Dendritic cell treated with granulocyte-macrophage colony-stimulating factor and Interleukin-4, amounts not matched to agents 40 ng/mL and 50 ng/mL, for 4 days (primary cell): ENCODE measurements around the gene SLX9.

Experiments
- H3K27ac Mint-ChIP-seq: one replicate; pipeline ENCODE4 v1.8.0; 2022; ENCODE audit warnings: mild to moderate bottlenecking, mixed read lengths
- H3K27me3 Mint-ChIP-seq: one replicate; pipeline ENCODE4 v1.8.0; 2022; ENCODE audit warnings: mild to moderate bottlenecking, mixed read lengths
- H3K36me3 Mint-ChIP-seq: one replicate; pipeline ENCODE4 v1.8.0; 2022; ENCODE audit warnings: low read depth, mixed read lengths
- H3K4me1 Mint-ChIP-seq: one replicate; pipeline ENCODE4 v1.8.0; 2022; ENCODE audit warnings: low read depth, mixed read lengths
- H3K4me3 Mint-ChIP-seq: one replicate; pipeline ENCODE4 v1.8.0; 2022; ENCODE audit warnings: mild to moderate bottlenecking, moderate library complexity, mixed read lengths
- H3K9me3 Mint-ChIP-seq: one replicate; pipeline ENCODE4 v1.8.0; 2022; ENCODE audit warnings: mixed read lengths
- intact Hi-C: fragments of 100-400 bp; cut with micrococcal nuclease; formaldehyde crosslinking; loops from one replicate; pipeline ENCODE4 v1.15.0; 2022

SLX9 gene

GRCh38 chr21:44947111-44947929 is 7.5 kb downstream of the SLX9 start:
- intact Hi-C loops: no loop called here
- Mint-ChIP-seq H3K4me3 (no peak overlapping the region), H3K4me1 (peaks cover 17% of the 10 kb centered on the region), H3K9me3 (no peaks in the 10 kb centered on the region), H3K36me3 (peaks cover 85% of the 10 kb centered on the region), H3K27me3 (no peaks in the 10 kb centered on the region), H3K27ac (no peak overlapping the region)

DNA sequence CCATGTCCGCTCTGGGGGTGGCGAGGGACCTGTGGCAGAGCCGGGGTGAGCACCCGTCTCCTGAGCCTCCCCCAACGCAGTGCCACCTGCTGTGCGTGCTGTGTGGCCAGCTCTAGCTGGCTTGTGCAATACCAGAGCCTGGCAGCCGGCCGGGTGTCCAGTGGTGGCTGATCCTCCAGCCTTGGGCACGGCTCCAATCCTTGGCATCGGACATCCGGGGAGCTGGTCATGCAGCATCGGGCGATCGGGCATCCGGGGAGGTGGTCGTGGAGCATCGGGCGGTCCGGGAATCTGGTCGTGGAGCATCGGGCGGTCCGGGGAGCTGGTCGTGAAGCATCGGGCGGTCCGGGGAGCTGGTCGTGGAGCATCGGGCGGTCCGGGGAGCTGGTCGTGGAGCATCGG is 8.1 kb downstream of the SLX9 start:
- Mint-ChIP-seq H3K27me3 (no peaks in the 10 kb centered on the region), H3K27ac (no peak overlapping the region), H3K9me3 (no peaks in the 10 kb centered on the region), H3K4me1 (peaks cover 11% of the 10 kb centered on the region), H3K4me3 (no peak overlapping the region), H3K36me3 (peaks cover 89% of the 10 kb centered on the region)
- intact Hi-C loops: no loop called here

DNA sequence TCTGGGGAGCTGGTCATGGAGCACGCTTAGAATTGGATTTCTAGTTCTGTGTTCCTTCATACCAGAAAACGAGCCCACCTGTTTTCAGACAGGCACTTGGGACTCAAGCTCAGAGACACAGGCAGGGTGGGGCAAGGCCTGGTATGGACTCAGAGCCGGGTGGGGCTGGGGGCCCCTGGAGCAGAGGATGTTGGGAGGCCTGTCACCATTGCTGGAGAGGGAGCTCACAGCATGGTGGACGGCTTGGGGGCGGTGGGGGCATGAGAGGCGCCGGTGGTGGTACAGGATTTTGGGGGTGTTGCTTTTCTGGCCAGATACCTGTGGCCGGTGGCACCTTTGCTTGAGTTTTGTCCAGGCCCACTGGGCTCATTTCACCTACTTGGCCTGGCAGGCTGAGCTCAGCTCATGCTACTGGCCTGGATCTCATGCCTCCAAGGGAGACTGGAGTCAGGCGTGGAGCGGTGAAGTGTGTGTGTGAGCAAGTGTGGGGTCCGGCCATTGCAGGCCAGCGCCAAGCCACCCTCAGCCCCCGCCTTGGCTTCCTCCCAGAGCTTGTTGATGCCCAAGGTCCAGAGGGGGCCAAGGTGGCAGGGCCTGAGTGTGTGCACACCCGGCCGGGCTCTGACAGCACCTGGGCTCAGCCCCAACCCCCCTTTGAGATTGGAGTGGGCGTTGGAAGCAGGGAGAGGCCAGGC is 8.7 kb downstream of the SLX9 start:
- H3K36me3 Mint-ChIP-seq: peaks cover 89% of the 10 kb centered on the region
- no peak overlapping the region for H3K27ac Mint-ChIP-seq
- no peak overlapping the region for H3K4me3 Mint-ChIP-seq
- H3K4me1 Mint-ChIP-seq: peaks cover 5% of the 10 kb centered on the region
- H3K27me3 Mint-ChIP-seq: no peaks in the 10 kb centered on the region
- intact Hi-C loops: loop anchor here (1.0 kb wide), 2 partner anchors 180 to 189 kb away; no protein-coding TSS in a partner anchor
- no peaks in the 10 kb centered on the region for H3K9me3 Mint-ChIP-seq

- no peaks in the 10 kb centered on the region for H3K9me3 Mint-ChIP-seq
- no peak overlapping the region for H3K4me3 Mint-ChIP-seq
- intact Hi-C loops: loop anchor here (1.0 kb wide), 2 partner anchors 179 to 188 kb away; no protein-coding TSS in a partner anchor
- peaks cover 89% of the 10 kb centered on the region for H3K36me3 Mint-ChIP-seq
- peaks cover 5% of the 10 kb centered on the region for H3K4me1 Mint-ChIP-seq
- H3K27me3 Mint-ChIP-seq: no peaks in the 10 kb centered on the region
- no peak overlapping the region for H3K27ac Mint-ChIP-seq
Observed at GRCh38 chr21:44949161-44949778, 9.4 kb downstream of the SLX9 start.

GRCh38 chr21:44949779-44950198 is 10.0 kb downstream of the SLX9 start:
- H3K36me3 Mint-ChIP-seq: peaks cover 89% of the 10 kb centered on the region
- no peak overlapping the region for H3K4me3 Mint-ChIP-seq
- H3K27ac Mint-ChIP-seq: no peak overlapping the region
- intact Hi-C loops: loop anchor here (1.0 kb wide), 2 partner anchors 179 to 188 kb away; no protein-coding TSS in a partner anchor
- H3K9me3 Mint-ChIP-seq: no peaks in the 10 kb centered on the region
- no peaks in the 10 kb centered on the region for H3K27me3 Mint-ChIP-seq
- peaks cover 5% of the 10 kb centered on the region for H3K4me1 Mint-ChIP-seq

- Mint-ChIP-seq H3K27me3 (no peaks in the 10 kb centered on the region), H3K27ac (no peak overlapping the region), H3K9me3 (no peaks in the 10 kb centered on the region)
Observed at GRCh38 chr21:44950351-44950750, 10.5 kb downstream of the SLX9 start.

DNA sequence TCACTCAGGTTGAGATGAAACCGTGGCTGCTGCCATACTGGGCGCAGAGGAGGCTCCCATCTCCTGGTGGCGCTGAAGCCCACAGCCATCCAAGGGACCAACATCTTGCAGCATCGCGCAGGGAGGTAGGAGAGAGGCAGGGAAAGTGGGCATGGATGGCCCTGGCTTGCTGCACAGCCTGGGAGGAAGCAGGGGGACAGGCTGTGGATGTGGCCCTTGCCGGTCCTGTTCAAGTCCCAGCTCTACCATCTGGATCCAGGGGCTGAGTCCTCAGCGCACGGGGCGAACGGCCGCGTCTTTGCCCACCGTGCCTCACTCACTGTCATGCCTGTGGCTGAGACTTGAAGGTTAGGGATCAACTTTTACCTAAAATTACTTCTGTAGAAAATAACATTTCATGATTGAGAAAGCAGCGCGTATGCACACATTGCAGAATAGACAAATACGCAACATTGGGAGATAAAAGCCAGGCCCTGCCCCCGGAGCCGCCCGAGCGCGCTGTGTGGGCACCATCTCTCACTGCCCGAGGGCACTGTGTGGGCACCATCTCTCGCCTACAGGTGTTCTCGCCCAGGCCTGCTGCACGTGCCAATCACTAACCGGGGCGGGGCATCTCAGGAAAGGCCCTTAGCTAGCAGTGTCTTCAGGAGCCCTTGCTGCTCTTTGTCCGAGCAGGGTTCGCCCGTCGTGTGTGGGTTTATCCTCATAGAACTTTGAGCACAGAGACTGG is 11.5 kb downstream of the SLX9 start:
- intact Hi-C loops: no loop called here
- peaks cover 89% of the 10 kb centered on the region for H3K36me3 Mint-ChIP-seq

More at GRCh38 chr21:44950351-44950750, 10.5 kb downstream of the SLX9 start:
- H3K4me1 Mint-ChIP-seq: peaks cover 5% of the 10 kb centered on the region
- H3K4me3 Mint-ChIP-seq: no peak overlapping the region
- peaks cover 89% of the 10 kb centered on the region for H3K36me3 Mint-ChIP-seq
- intact Hi-C loops: no loop called here

GRCh38 chr21:44952116-44952928 is 12.5 kb downstream of the SLX9 start:
- no peaks in the 10 kb centered on the region for H3K27me3 Mint-ChIP-seq
- no peaks in the 10 kb centered on the region for H3K9me3 Mint-ChIP-seq
- H3K4me1 Mint-ChIP-seq: peaks cover 5% of the 10 kb centered on the region
- H3K4me3 Mint-ChIP-seq: no peak overlapping the region
- intact Hi-C loops: no loop called here
- no peak overlapping the region for H3K27ac Mint-ChIP-seq
- peaks cover 89% of the 10 kb centered on the region for H3K36me3 Mint-ChIP-seq

More for the DNA sequence above, 11.5 kb downstream of the SLX9 start:
- Mint-ChIP-seq H3K27me3 (no peaks in the 10 kb centered on the region), H3K27ac (no peak overlapping the region), H3K4me3 (no peak overlapping the region), H3K4me1 (peaks cover 5% of the 10 kb centered on the region), H3K9me3 (no peaks in the 10 kb centered on the region)

- Mint-ChIP-seq H3K4me1 (peaks cover 5% of the 10 kb centered on the region), H3K36me3 (peaks cover 89% of the 10 kb centered on the region), H3K27me3 (no peaks in the 10 kb centered on the region), H3K9me3 (no peaks in the 10 kb centered on the region), H3K27ac (no peak overlapping the region), H3K4me3 (no peak overlapping the region)
- intact Hi-C loops: no loop called here
Observed at GRCh38 chr21:44952929-44953627, 13.2 kb downstream of the SLX9 start.

DNA sequence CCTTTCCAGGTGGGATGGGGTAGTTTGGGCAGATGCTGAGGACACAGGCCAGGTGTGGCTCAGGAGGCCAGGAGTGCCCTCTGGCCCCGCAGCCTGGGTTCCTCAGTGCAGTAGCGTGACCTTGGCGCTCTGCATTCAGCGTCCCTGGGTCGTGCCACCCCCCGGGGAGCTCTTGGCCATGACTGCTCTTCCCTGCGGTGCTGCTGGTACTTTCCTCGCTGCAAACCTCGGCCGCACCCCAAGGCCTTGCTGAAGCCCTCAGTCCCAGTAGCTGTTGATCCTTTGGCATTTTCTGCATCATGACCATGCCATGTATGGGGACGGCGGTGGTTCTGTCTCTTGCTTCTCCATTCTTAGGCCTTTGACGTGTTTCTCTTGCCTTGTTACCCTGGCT is 13.8 kb downstream of the SLX9 start:
- Mint-ChIP-seq H3K27me3 (no peaks in the 10 kb centered on the region), H3K4me3 (no peak overlapping the region), H3K36me3 (peaks cover 89% of the 10 kb centered on the region), H3K9me3 (no peaks in the 10 kb centered on the region), H3K4me1 (peaks cover 5% of the 10 kb centered on the region), H3K27ac (no peak overlapping the region)
- intact Hi-C loops: no loop called here

DNA sequence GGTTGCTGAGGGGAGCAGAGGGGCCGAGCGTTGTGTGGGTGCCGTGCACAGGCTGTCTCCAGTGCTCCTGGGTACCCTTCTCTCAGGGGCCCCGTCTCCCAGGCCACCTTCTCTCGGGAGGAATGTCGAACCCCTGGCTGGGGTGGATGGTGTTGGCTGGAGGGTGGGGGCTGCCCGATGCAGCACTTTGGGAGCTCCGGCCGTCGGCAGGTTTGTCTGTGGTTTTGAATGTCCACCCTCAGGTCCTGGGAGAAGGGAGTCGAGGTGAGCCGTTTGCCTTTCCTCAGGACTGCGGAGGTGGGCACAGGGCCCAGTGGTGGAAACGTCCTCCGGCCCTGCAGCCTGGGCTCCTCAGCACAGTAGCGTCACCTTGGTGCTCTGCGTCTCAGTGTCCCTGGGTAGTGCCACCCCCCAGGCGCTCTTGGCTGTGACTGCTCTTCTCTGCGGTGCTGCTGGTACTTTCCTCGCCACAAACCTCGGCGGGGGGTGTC is 14.5 kb downstream of the SLX9 start:
- Mint-ChIP-seq H3K4me1 (peaks cover 5% of the 10 kb centered on the region), H3K27me3 (no peaks in the 10 kb centered on the region), H3K36me3 (peaks cover 89% of the 10 kb centered on the region), H3K27ac (no peak overlapping the region), H3K9me3 (no peaks in the 10 kb centered on the region), H3K4me3 (no peak overlapping the region)
- intact Hi-C loops: no loop called here

- Mint-ChIP-seq H3K4me3 (no peak overlapping the region), H3K27ac (no peak overlapping the region), H3K27me3 (no peaks in the 10 kb centered on the region), H3K4me1 (no peaks in the 10 kb centered on the region), H3K9me3 (no peaks in the 10 kb centered on the region), H3K36me3 (peaks cover 95% of the 10 kb centered on the region)
- intact Hi-C loops: no loop called here
Observed at GRCh38 chr21:44955141-44955797, 15.4 kb downstream of the SLX9 start.
